ENCODE results near the gene HIBADH. TPM values are rescaled to one million over a fixed set of nuclear protein-coding genes. Genes with fewer than 3 reads are reported as not detected.

Gene HIBADH
- total RNA-seq, 4 donors from 2014 or later, result 42.2 to 56.4 (median 49.0) TPM

- no peaks in the 10 kb centered on the region for H3K9me3 ChIP-seq
- TF ChIP-seq CTCF (IDR thresholded peaks at IDR 0.05 in 4 of 5, conservative IDR thresholded peaks at IDR 0.05 in 1 of 5) (no peak), POLR2A (IDR thresholded peaks at IDR 0.05) (no peak)
- no peaks in the 10 kb centered on the region for H3K27me3 ChIP-seq
- H3K27ac ChIP-seq, result no peak overlapping the region
- H3K4me3 ChIP-seq, result no peak overlapping the region
- in situ Hi-C loops (cut with MboI; ENCODE audit: low sequenced_read_pairs in 4 of 4) (no loop called here), intact Hi-C loops (cut with DNase I; ENCODE audit: low total_unique reads) (no loop called here)
- DNase-seq (no peak), ATAC-seq (no peak)
- peaks cover 6 to 28% of the 10 kb centered on the region in 2 donors for H3K4me1 ChIP-seq
- H3K36me3 ChIP-seq, result no peaks in the 10 kb centered on the region
These were observed 27.8 kb downstream of the HIBADH start for GRCh38 chr7:27634671-27635493.

- no peak for DNase-seq
- no peaks in the 10 kb centered on the region for H3K27me3 ChIP-seq
- H3K27ac ChIP-seq, result no peak overlapping the region
- no peak overlapping the region for H3K4me3 ChIP-seq
- TF ChIP-seq CTCF (IDR thresholded peaks at IDR 0.05 in 4 of 5, conservative IDR thresholded peaks at IDR 0.05 in 1 of 5) (no peak), POLR2A (IDR thresholded peaks at IDR 0.05) (no peak)
- in situ Hi-C loops (cut with MboI; ENCODE audit: low sequenced_read_pairs in 4 of 4), result no loop called here
- peaks cover 6 to 27% of the 10 kb centered on the region in 2 donors for H3K4me1 ChIP-seq
- peaks cover 0 to 4% of the 10 kb centered on the region in 2 donors for H3K36me3 ChIP-seq
- intact Hi-C loops (cut with DNase I; ENCODE audit: low total_unique reads), result no loop called here
- H3K9me3 ChIP-seq, result no peaks in the 10 kb centered on the region
- no peak for ATAC-seq
These were observed 29.6 kb downstream of the HIBADH start for GRCh38 chr7:27633062-27633461.

- in situ Hi-C loops (cut with MboI; ENCODE audit: low sequenced_read_pairs in 4 of 4) (no loop called here), intact Hi-C loops (cut with DNase I; ENCODE audit: low total_unique reads) (no loop called here)
- peaks cover 5 to 14% of the 10 kb centered on the region in 2 donors for H3K4me1 ChIP-seq
- H3K27me3 ChIP-seq, result no peaks in the 10 kb centered on the region
- H3K4me3 ChIP-seq, result no peak overlapping the region
- no peak for DNase-seq
- H3K27ac ChIP-seq, result no peak overlapping the region
- H3K36me3 ChIP-seq, result peaks cover 0 to 4% of the 10 kb centered on the region in 2 donors
- H3K9me3 ChIP-seq, result no peaks in the 10 kb centered on the region
- TF ChIP-seq CTCF (IDR thresholded peaks at IDR 0.05 in 4 of 5, conservative IDR thresholded peaks at IDR 0.05 in 1 of 5) (no peak), POLR2A (IDR thresholded peaks at IDR 0.05) (no peak)
- ATAC-seq, result no peak
These were observed 31.3 kb downstream of the HIBADH start for GRCh38 chr7:27631391-27631790.

GRCh38 chr7:27627146-27627545, 35.5 kb downstream of the HIBADH start:
- Histone ChIP-seq H3K4me3 (no peak overlapping the region), H3K36me3 (peaks cover 0 to 4% of the 10 kb centered on the region in 2 donors), H3K4me1 (no peaks in the 10 kb centered on the region), H3K27me3 (no peaks in the 10 kb centered on the region), H3K27ac (no peak overlapping the region), H3K9me3 (no peaks in the 10 kb centered on the region)
- no peak for ATAC-seq
- in situ Hi-C loops (cut with MboI; ENCODE audit: low sequenced_read_pairs in 4 of 4), result no loop called here
- no peak for DNase-seq
- intact Hi-C loops (cut with DNase I; ENCODE audit: low total_unique reads), result no loop called here
- no peak for TF ChIP-seq CTCF (IDR thresholded peaks at IDR 0.05 in 4 of 5, conservative IDR thresholded peaks at IDR 0.05 in 1 of 5)
- no peak for TF ChIP-seq POLR2A (IDR thresholded peaks at IDR 0.05)

Measured in gastrocnemius medialis (tissue), 4 donors.